Stimulated activated CD8-positive, alpha-beta memory T cell treated with anti-CD3 and anti-CD28 coated beads, Interleukin-15, amount 100 ng/mL, for 48 hours (primary cell): ENCODE data around the gene DOCK4.

ENCODE experiments used
- DNase-seq, 2 donors: peaks; one replicate each; pipeline ENCODE4 v3.0.0-alpha.2; 2020; ENCODE audit warnings: low read depth in 2 of 2

Gene DOCK4

GRCh38 chr7:112113913-112114575 is 92.2 kb downstream of the DOCK4 start:
- no peak for DNase-seq

DNA sequence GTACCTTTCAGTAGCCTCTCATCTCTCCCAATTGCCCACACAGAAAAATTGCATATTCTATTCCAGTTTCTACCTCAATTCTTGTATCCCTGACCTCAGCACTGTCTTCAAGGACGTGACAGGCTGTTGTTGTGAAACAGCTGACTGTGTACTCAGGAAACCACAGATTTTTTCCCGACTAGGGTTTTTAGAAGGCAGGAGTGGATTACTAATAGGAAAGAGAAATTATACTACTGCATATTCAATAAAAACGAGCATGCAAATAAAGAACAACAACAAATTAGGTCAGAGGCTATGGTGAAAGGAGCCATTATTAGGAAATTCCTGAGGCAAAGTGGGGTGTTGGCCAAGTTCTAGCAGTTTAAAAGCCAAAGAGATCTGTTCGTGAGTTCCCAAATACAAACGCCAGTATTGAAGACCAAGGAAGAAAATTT is 93.4 kb downstream of the DOCK4 start:
- DNase-seq = no peak

GRCh38 chr7:112110651-112111050 is 95.5 kb downstream of the DOCK4 start:
- no peak for DNase-seq

- DNase-seq = no peak
These were observed 96.0 kb downstream of the DOCK4 start for GRCh38 chr7:112110175-112110574.

GRCh38 chr7:112108981-112109380 is 97.2 kb downstream of the DOCK4 start:
- no peak for DNase-seq

DNA sequence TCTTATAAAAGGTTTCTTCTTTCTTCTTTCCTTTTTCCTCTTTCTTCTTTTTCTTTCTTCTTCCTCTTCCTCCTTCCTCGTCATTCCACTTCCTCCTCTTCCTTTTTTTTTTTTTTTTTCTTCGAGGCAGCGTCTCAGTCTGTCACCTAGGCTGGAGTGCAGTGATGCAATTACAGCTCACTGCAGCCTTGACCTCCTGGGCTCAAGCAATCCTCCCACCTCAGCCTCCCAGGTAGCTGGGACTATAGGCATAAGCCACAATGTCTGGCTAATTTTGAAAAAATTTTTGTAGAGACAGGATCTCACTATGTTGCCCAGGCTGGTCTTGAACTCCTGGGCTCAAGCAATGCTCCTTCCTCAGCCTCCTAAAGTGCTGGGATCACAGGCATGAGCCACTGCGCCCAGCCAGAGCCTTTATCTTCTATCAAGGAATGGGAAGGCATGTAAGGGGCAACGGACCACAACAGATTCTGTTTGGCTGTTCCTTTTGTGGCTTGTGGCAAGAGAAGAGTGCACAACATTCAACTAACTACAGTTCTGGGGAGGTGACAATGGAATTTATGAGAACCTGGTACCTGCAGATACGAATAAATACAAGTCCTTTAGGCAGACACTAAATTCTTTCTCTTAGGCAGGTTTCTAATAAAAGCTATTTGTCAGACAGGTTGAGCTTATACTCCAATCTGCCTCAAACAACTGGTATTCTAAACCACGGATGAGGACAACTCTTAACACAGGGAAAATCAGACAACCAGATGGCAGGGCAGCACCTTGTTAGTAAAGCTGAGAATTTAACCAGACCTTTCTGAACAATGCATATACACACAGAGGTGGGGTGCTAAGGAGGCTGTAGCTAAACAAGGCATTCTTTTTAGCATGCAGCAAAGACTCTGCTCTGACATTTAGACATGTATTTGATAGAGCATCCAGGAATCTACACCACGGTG is 100.3 kb downstream of the DOCK4 start:
- no peak for DNase-seq

DNA sequence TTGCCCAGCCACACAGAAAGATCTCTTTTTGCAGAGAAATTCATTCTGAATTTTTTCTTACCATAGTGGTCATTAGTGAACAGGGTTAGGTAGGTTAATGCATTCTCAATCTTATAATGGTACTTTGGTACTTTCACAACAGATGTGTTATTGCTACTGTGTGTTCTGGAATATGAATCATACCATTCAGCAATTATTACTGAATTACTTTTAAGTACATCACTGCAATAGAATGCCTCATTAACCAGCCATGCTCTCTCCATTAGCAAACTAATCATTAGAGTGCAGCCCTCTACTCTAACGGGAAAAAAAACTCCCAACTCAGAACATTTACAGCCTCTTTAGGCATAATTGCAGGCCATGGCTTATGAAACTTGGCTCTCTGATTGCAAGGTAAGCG is 102.1 kb downstream of the DOCK4 start:
- no peak for DNase-seq

DNA sequence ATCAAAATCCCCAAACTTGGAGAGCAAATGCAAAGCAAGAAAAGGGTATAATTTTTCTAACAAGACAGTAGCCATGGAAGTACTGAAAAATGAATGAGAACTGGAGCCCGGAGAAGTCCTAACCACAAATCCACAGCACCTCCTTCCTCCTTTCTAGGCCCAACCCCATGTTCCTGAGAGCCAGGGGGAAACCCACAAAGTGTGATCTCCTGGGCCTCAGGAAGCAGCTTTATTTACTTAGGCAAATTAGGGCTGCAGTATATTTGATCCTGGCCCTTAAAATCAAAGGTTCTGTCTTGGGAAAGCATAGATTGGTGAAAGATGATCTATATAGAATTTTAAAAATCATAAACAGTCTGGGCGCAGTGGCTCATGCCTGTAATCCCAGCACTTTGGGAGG is 103.0 kb downstream of the DOCK4 start:
- no peak for DNase-seq

GRCh38 chr7:112101201-112101846 is 104.9 kb downstream of the DOCK4 start:
- DNase-seq = no peak

DNA sequence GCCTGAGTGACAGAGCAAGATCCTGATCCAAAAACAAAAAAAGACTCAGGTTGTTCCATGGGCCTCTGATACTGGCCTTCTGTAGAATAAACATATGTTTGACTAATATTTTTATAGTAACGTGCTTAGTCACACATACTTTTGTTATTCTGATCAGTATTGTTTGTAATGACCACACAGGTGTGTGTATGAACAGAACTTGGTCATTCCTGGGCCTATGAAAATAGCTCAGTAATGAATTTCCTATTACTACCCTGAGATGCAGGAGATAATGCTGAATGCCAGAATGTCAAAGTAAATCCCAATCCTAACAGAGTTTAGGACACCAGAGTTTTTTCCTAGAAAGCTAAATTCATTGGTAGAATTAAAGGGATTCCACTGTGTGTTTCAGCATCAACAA is 108.7 kb downstream of the DOCK4 start:
- DNase-seq = no peak

GRCh38 chr7:112093409-112093808 is 112.8 kb downstream of the DOCK4 start:
- no peak for DNase-seq

GRCh38 chr7:112092709-112093395 is 113.3 kb downstream of the DOCK4 start:
- no peak for DNase-seq

- DNase-seq = no peak
These were observed 113.9 kb downstream of the DOCK4 start for GRCh38 chr7:112092306-112092705.

- no peak for DNase-seq
These were observed 114.4 kb downstream of the DOCK4 start for GRCh38 chr7:112091768-112092167.

DNA sequence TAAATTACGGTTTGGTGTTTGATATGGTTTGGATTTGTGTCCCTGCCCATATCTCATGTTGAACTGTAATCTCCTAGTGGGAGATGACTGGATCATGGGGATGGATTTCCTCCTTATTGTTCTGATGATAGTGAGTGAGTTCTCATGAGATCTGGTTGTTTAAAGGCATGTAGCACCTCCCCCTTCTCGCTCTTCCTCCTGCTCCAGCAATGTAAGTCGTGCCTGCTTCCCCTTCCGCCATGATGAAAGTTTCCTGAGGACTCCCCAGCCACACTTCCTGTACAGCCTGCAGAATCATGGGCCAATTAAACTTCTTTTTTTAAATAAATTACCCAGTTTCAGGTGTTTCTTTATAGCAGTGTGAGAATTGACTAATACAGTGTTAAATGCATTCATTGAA is 116.6 kb downstream of the DOCK4 start:
- DNase-seq = no peak

DNA sequence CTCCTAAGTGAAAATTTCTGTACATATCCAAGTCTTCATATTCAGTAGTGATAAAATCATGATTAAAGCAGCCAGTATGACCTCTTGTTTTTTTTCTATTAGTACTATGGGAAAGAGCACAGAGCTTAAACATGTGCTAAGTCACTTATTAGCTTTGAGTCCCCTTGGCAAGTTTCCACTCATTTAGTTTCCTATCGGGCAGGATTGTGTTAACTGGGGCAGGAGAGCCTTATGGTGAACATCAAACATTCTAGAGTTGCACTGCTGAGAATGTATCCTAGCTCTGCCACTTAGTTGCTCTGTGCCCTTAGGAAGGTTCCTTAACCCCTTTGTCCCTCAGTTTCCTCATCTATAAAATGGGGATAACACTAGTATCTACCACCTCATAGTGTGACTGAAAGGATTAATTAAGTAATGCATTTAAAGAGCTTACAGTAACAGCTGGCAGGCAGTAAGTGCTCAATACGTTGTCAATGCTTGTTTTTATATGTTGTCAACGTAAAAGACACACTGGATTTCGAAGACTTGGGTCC is 117.6 kb downstream of the DOCK4 start:
- no peak for DNase-seq

- no peak for DNase-seq
These were observed 119.5 kb downstream of the DOCK4 start for GRCh38 chr7:112086496-112087254.

GRCh38 chr7:112084520-112084971 is 121.7 kb downstream of the DOCK4 start:
- no peak for DNase-seq

DNA sequence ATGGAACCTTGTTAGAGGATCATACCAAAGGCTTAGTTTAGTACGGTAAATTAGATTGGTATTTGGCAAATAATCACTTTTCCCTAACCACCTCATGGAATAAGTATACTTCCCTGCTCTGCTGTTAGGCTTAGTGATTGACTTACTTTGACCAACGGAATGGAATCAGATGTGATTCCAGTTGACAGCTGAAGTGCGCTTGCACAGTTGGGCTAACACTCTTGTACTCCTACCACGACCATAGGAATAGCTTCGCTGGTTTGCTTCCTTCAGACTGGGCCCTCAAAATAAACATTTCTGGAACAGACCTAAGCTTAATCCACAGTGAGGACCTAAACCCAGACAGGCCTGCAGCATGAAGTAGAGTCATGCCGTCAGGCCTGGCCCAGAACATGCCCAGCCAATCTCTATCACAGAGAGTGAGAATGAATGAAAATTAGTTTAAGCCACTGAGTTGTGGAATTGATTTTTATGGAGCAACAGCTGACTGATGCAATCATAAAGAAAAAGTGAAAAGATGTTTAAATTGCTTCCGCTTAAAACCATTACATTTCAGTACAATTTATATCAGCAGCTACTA is 122.3 kb downstream of the DOCK4 start:
- no peak for DNase-seq

DNA sequence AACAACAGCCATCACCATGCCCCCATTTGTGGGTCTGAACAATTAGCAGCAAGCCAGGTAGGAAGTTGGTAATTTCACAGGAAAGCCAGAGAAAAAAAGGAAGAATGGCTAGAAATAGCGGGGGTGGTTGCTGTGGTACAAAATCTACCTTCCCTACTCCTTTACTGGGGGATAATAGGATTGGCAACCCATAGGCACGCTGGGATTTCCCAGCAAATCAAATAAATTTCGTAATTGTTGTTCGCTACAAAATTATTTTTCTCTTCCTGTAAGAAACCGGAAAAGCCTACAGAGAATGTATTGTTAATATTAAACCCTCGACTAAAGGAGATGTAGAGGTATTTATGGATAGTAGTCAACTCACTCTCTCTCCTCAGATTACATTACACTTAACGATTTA is 123.9 kb downstream of the DOCK4 start:
- no peak for DNase-seq

GRCh38 chr7:112081778-112082177 is 124.4 kb downstream of the DOCK4 start:
- no peak for DNase-seq
